ENCODE results near the gene RPL15. TPM values are rescaled to one million over a fixed set of nuclear protein-coding genes. Genes with fewer than 3 reads are reported as not detected.

The RPL15 gene
- total and polyA plus RNA-seq, 8 donors = 676 to 1,897 (median 1,385) TPM

GRCh38 chr3:23884481-23884880, 32.5 kb upstream of the RPL15 start:
- ATAC-seq (peak in 1 of 4 donors; percentile 40), DNase-seq (no peak), FAIRE-seq (no peak)
- intact Hi-C loops (cut with DNase I) = no loop called here
- no peak overlapping the region for H3K27ac ChIP-seq
- no peak for TF ChIP-seq CTCF (IDR thresholded peaks at IDR 0.05)
- H3K36me3 ChIP-seq = no peaks in the 10 kb centered on the region
- WGBS, 2 donors = 91 to 94% methylated on average over 2 of the region's 2 CpGs
- H3K4me3 ChIP-seq = no peak overlapping the region
- H3K9me3 ChIP-seq = no peaks in the 10 kb centered on the region
- peaks cover 0 to 9% (median 6%) of the 10 kb centered on the region in 3 donors for H3K4me1 ChIP-seq
- H3K27me3 ChIP-seq = no peaks in the 10 kb centered on the region

- no peak for DNase-seq
- WGBS, 2 donors = 86 to 90% methylated on average over 6 of the region's 6 CpGs
- Histone ChIP-seq H3K4me3 (no peak overlapping the region), H3K27ac (no peak overlapping the region), H3K27me3 (no peaks in the 10 kb centered on the region), H3K4me1 (peaks cover 0 to 9% (median 6%) of the 10 kb centered on the region in 3 donors), H3K36me3 (no peaks in the 10 kb centered on the region), H3K9me3 (no peaks in the 10 kb centered on the region)
- no peak for FAIRE-seq
- intact Hi-C loops (cut with DNase I) = no loop called here
- ATAC-seq = no peak
- no peak for TF ChIP-seq CTCF (IDR thresholded peaks at IDR 0.05)
These were observed 31.7 kb upstream of the RPL15 start for GRCh38 chr3:23885210-23885609.

- no peak for ATAC-seq
- 93 to 95% methylated on average over 3 of the region's 3 CpGs for WGBS, 2 donors
These were observed 30.6 kb upstream of the RPL15 start for GRCh38 chr3:23886311-23886710.

GRCh38 chr3:23888617-23889228, 28.2 kb upstream of the RPL15 start:
- Histone ChIP-seq H3K4me3 (no peak overlapping the region), H3K4me1 (peaks cover 0 to 4% (median 0%) of the 10 kb centered on the region in 3 donors), H3K9me3 (no peaks in the 10 kb centered on the region), H3K27ac (no peak overlapping the region), H3K27me3 (no peaks in the 10 kb centered on the region), H3K36me3 (no peaks in the 10 kb centered on the region)
- FAIRE-seq (peak; percentile 85), DNase-seq (no peak), ATAC-seq (peak in 3 of 4 donors; percentile 67 to 80 (median 78))
- peak; percentile 61 to 73 (median 68) for TF ChIP-seq CTCF (IDR thresholded peaks at IDR 0.05)
- 42 to 46% methylated on average over 3 of the region's 3 CpGs for WGBS, 2 donors
- intact Hi-C loops (cut with DNase I) = no loop called here

More at GRCh38 chr3:23886311-23886710, 30.6 kb upstream of the RPL15 start:
- no peaks in the 10 kb centered on the region for H3K9me3 ChIP-seq
- H3K4me3 ChIP-seq = no peak overlapping the region
- H3K4me1 ChIP-seq = peaks cover 0 to 4% (median 0%) of the 10 kb centered on the region in 3 donors
- DNase-seq (no peak), FAIRE-seq (no peak)
- no peaks in the 10 kb centered on the region for H3K27me3 ChIP-seq
- no peaks in the 10 kb centered on the region for H3K36me3 ChIP-seq
- H3K27ac ChIP-seq = no peak overlapping the region
- no peak for TF ChIP-seq CTCF (IDR thresholded peaks at IDR 0.05)
- intact Hi-C loops (cut with DNase I) = no loop called here

GRCh38 chr3:23889386-23889785, 27.5 kb upstream of the RPL15 start:
- Histone ChIP-seq H3K9me3 (no peaks in the 10 kb centered on the region), H3K27me3 (no peaks in the 10 kb centered on the region), H3K4me3 (no peak overlapping the region), H3K4me1 (peaks cover 0 to 4% (median 0%) of the 10 kb centered on the region in 3 donors), H3K36me3 (no peaks in the 10 kb centered on the region), H3K27ac (no peak overlapping the region)
- 83 to 89% methylated on average over 2 of the region's 2 CpGs for WGBS, 2 donors
- TF ChIP-seq CTCF (IDR thresholded peaks at IDR 0.05) = no peak
- FAIRE-seq (no peak), DNase-seq (no peak), ATAC-seq (peak in 1 of 4 donors; percentile 17)
- intact Hi-C loops (cut with DNase I) = no loop called here
